Lower leg skin (tissue), 3 donors: ENCODE data around the gene ROM1.

Experiments
- POLR2A ChIP-seq, 2 donors: fragments of 450-650 bp; IDR thresholded peaks; one replicate each; pipeline ENCODE4 v1.6.1; 2016 to 2017; ENCODE audit warnings: antibody characterized with exemption in 2 of 2, mild to moderate bottlenecking in 1 of 2, moderate library complexity in 1 of 2
- TF ChIP-seq, protein P1 (sequence below), 3 donors: fragments of 450-650 bp; IDR thresholded peaks; one replicate each; pipeline ENCODE4 v1.5.1; 2016; ENCODE audit warnings: antibody characterized with exemption in 3 of 3, mild to moderate bottlenecking in 3 of 3, moderate library complexity in 2 of 3

- TF ChIP-seq, protein P1, sequence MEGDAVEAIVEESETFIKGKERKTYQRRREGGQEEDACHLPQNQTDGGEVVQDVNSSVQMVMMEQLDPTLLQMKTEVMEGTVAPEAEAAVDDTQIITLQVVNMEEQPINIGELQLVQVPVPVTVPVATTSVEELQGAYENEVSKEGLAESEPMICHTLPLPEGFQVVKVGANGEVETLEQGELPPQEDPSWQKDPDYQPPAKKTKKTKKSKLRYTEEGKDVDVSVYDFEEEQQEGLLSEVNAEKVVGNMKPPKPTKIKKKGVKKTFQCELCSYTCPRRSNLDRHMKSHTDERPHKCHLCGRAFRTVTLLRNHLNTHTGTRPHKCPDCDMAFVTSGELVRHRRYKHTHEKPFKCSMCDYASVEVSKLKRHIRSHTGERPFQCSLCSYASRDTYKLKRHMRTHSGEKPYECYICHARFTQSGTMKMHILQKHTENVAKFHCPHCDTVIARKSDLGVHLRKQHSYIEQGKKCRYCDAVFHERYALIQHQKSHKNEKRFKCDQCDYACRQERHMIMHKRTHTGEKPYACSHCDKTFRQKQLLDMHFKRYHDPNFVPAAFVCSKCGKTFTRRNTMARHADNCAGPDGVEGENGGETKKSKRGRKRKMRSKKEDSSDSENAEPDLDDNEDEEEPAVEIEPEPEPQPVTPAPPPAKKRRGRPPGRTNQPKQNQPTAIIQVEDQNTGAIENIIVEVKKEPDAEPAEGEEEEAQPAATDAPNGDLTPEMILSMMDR (IDR thresholded peaks at IDR 0.05) = no peak
- TF ChIP-seq POLR2A (IDR thresholded peaks at IDR 0.05) = no peak
These were observed 46.8 kb upstream of the ROM1 start for GRCh38 chr11:62566247-62566646.
